Liver (tissue), 9 donors: Measurements from ENCODE around the gene SOX8. TPM values are rescaled to one million over a fixed set of nuclear protein-coding genes. Genes with fewer than 3 reads are reported as not detected.

Experiments
- DNase-seq: peaks from one replicate; pipeline ENCODE4 v3.0.0-alpha.2; 2017; ENCODE audit warnings: low spot score
- H3K27ac ChIP-seq, 2 donors: one replicate each; pipeline ENCODE4 v1.7.0; 2013; ENCODE audit warnings: inconsistent platforms in 2 of 2, low read length in 2 of 2, control low read depth in 1 of 2, low read depth in 1 of 2, mild to moderate bottlenecking in 1 of 2
- H3K27me3 ChIP-seq, 4 donors: one replicate each; pipeline versions ENCODE4 v1.6.1 to v1.7.0; 2013; ENCODE audit warnings: low read length in 3 of 4, inconsistent platforms in 1 of 4, mild to moderate bottlenecking in 1 of 4, moderate library complexity in 1 of 4; ENCODE audit not compliant: control insufficient read depth in 4 of 4, insufficient read depth in 4 of 4
- H3K36me3 ChIP-seq, 4 donors: one replicate each; pipeline versions ENCODE4 v1.6.1 to v1.7.0; 2013; ENCODE audit warnings: low read length in 3 of 4, mild to moderate bottlenecking in 3 of 4, low read depth in 1 of 4, moderate library complexity in 1 of 4; ENCODE audit not compliant: control insufficient read depth in 4 of 4, insufficient read depth in 3 of 4
- H3K4me1 ChIP-seq, 4 donors: one replicate each; pipeline versions ENCODE4 v1.6.1 to v1.7.0; 2013; ENCODE audit warnings: low read length in 3 of 4, mild to moderate bottlenecking in 3 of 4, moderate library complexity in 1 of 4; ENCODE audit not compliant: control insufficient read depth in 4 of 4, insufficient read depth in 4 of 4
- H3K4me3 ChIP-seq, 3 donors: one replicate each; pipeline versions ENCODE4 v1.6.1 to v1.7.0; 2013; ENCODE audit warnings: low read length in 3 of 3, control low read depth in 1 of 3, low read depth in 1 of 3, mild to moderate bottlenecking in 1 of 3
- H3K9ac ChIP-seq, 2 donors: one replicate each; pipeline ENCODE4 v1.7.0; 2013; ENCODE audit warnings: low read length in 2 of 2, mild to moderate bottlenecking in 2 of 2, moderate library complexity in 2 of 2, control low read depth in 1 of 2, low read depth in 1 of 2
- H3K9me3 ChIP-seq, 4 donors: one replicate each; pipeline versions ENCODE4 v1.6.1 to v1.7.0; 2013; ENCODE audit warnings: low read length in 3 of 4; ENCODE audit not compliant: control insufficient read depth in 4 of 4
- EGR1 ChIP-seq, 2 donors: IDR thresholded peaks; 2 replicates each; pipeline ENCODE4 v1.6.1; 2016 to 2018; ENCODE audit warnings: antibody characterized with exemption in 2 of 2, low read depth in 2 of 2
- FOXA1 ChIP-seq: IDR thresholded peaks from 2 replicates; pipeline ENCODE4 v1.6.1; 2016; ENCODE audit warnings: antibody characterized with exemption
- FOXA2 ChIP-seq: IDR thresholded peaks from 2 replicates; pipeline ENCODE4 v1.6.1; 2016; ENCODE audit warnings: antibody characterized with exemption
- HNF4A ChIP-seq, 2 donors: conservative IDR thresholded peaks; 2 replicates each; pipeline ENCODE4 v1.6.1; 2016; ENCODE audit warnings: antibody characterized with exemption in 2 of 2, mild to moderate bottlenecking in 2 of 2
- HNF4G ChIP-seq: IDR thresholded peaks from 2 replicates; pipeline ENCODE4 v1.6.1; 2016; ENCODE audit warnings: antibody characterized with exemption
- JUND ChIP-seq, 2 donors: IDR thresholded peaks; 2 replicates each; pipeline ENCODE4 v1.6.1; 2016; ENCODE audit warnings: antibody characterized with exemption in 2 of 2
- NR2F2 ChIP-seq: IDR thresholded peaks from 2 replicates; pipeline ENCODE4 v1.6.1; 2016; ENCODE audit warnings: antibody characterized with exemption
- RAD21 ChIP-seq, 2 donors: IDR thresholded peaks; 2 replicates each; pipeline ENCODE4 v1.6.1; 2016; ENCODE audit warnings: antibody characterized with exemption in 2 of 2, mild to moderate bottlenecking in 2 of 2
- RXRA ChIP-seq, 2 donors: IDR thresholded peaks; 2 replicates each; pipeline ENCODE4 v1.6.1; 2017 to 2018; ENCODE audit warnings: antibody characterized with exemption in 2 of 2, mild to moderate bottlenecking in 1 of 2
- SP1 ChIP-seq: IDR thresholded peaks from 2 replicates; pipeline ENCODE4 v1.6.1; 2018; ENCODE audit warnings: antibody characterized with exemption, mild to moderate bottlenecking
- TAF1 ChIP-seq: conservative IDR thresholded peaks from 2 replicates; pipeline ENCODE4 v1.6.1; 2016; ENCODE audit warnings: antibody characterized with exemption, mild to moderate bottlenecking
- WGBS: extraction: QIAGEN DNeasy Blood & Tissue Kit; methylation state at CpG from one replicate; pipeline ENCODE4 v1.1.7; 2013; 5-methylcytosine and 5-hydroxymethylcytosine counted together
- polyA plus RNA-seq, 2 donors: library from polyadenylated mRNA; stranded (reverse) in 1 of 2; unstranded in 1 of 2; fragments of 200-250 nt in 1 of 2; fragments of >200 nt in 1 of 2; fragmentation: Nextera tagmentation in 1 of 2; extraction: Ambion mirVana in 1 of 2; gene quantifications; one replicate each; pipeline versions ENCODE4 v1.2.1 to v1.2.3, GENCODE V29; 2013 to 2015
- total RNA-seq, 2 donors: library from RNA; depleted of rRNA; stranded (reverse); fragments of >200 nt; gene quantifications; one replicate each; pipeline ENCODE4 v1.2.3, GENCODE V29; 2014
- TF ChIP-seq, protein P1 (sequence below): IDR thresholded peaks from 2 replicates; pipeline ENCODE4 v1.6.1; 2016; ENCODE audit warnings: antibody characterized with exemption, mild to moderate bottlenecking
- TF ChIP-seq, protein P2 (sequence below): IDR thresholded peaks from 2 replicates; pipeline ENCODE4 v1.6.1; 2016; ENCODE audit warnings: antibody characterized with exemption
- TF ChIP-seq, protein P3 (sequence below): IDR thresholded peaks from 2 replicates; pipeline ENCODE4 v1.6.1; 2016; ENCODE audit warnings: antibody characterized with exemption
- TF ChIP-seq, protein P4 (sequence below): fragments of 150-350 bp; IDR thresholded peaks from 2 replicates; pipeline ENCODE4 v1.5.1; 2017; ENCODE audit warnings: improper control_type of control experiment, low read depth, low read length; ENCODE audit not compliant: missing input control
- donor health status: healthy.
- donor health status: healthy.
- donor health status: healthy.
- donor health status: healthy.
- donor health status: healthy.

SOX8 gene
- total and polyA plus RNA-seq, 4 donors, result 0.05 to 0.33 (median 0.17) TPM; not detected in 1

DNA sequence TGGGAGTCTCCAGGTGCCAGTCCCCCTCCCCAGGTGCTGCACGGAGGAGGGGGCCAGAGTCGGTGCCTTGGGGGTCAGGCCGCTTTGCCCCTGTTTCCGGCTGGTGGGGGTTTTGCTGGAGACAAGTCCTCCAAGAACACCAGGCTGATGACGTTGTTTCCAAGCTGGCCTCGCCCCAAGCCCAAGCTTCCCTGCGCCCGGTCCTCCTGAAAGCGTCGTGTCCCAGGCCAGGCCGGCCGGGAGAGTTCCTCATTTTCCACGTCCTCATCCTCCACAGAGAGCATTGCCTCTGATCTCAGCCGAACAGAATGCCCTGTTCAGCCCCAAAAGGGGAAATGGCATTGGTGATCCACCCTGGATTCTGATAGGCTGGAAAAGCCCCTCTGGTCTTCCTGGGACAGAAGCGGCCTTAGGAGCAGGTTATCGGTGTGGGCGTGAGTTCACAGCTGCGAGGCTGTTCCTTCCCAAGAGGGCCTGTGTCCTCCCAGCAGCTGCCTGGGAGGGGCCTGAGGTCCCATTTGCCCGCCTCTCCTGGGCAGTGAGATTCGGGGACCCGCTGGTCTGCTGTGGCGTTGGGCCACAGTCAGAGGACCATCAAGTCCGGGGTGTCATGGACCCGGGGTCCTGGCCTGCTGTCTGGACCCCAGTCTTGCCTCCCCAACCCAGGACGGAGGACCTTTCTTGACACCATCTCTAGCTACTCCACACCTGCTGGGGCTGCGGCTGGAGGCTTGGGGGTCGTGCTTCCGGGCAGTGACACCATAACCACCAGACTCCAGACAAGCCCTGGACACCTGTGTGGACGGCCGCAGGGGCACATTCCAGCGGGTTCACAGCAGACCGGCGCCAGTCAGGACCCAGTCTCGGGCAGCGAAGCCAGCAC, 7.1 kb downstream of the SOX8 start:
- no peak for DNase-seq
- WGBS, result 74% methylated on average over 35 of the region's 35 CpGs

DNA sequence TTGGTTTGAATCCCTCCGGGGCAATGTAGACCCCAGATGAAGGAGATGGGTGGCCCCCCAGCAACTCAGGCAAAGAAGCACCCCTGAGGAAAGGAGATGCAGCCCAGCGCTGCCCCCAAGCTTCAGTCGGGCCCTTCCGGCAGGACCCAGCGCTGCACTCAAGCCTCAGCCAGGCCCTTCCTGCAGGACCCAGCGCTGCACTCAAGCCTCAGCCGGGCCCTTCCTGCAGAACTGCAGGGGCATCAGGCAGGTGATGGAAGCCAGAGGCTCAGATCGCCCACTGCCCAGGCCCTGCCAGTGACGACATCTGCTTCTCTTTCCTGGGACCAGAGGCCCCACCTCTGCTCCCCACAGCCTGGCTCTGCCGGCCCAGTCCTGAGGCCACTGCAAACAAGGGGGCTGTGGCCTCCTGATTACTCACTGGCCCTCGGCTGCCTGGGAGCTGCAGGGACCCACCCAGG, 7.8 kb downstream of the SOX8 start:
- TF ChIP-seq, protein P1, sequence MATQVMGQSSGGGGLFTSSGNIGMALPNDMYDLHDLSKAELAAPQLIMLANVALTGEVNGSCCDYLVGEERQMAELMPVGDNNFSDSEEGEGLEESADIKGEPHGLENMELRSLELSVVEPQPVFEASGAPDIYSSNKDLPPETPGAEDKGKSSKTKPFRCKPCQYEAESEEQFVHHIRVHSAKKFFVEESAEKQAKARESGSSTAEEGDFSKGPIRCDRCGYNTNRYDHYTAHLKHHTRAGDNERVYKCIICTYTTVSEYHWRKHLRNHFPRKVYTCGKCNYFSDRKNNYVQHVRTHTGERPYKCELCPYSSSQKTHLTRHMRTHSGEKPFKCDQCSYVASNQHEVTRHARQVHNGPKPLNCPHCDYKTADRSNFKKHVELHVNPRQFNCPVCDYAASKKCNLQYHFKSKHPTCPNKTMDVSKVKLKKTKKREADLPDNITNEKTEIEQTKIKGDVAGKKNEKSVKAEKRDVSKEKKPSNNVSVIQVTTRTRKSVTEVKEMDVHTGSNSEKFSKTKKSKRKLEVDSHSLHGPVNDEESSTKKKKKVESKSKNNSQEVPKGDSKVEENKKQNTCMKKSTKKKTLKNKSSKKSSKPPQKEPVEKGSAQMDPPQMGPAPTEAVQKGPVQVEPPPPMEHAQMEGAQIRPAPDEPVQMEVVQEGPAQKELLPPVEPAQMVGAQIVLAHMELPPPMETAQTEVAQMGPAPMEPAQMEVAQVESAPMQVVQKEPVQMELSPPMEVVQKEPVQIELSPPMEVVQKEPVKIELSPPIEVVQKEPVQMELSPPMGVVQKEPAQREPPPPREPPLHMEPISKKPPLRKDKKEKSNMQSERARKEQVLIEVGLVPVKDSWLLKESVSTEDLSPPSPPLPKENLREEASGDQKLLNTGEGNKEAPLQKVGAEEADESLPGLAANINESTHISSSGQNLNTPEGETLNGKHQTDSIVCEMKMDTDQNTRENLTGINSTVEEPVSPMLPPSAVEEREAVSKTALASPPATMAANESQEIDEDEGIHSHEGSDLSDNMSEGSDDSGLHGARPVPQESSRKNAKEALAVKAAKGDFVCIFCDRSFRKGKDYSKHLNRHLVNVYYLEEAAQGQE, result no peak
- TF ChIP-seq JUND (IDR thresholded peaks at IDR 0.05), result no peak
- 75% methylated on average over 11 of the region's 11 CpGs for WGBS
- Histone ChIP-seq H3K27ac (no peak overlapping the region), H3K9ac (no peak overlapping the region), H3K36me3 (no peaks in the 10 kb centered on the region), H3K27me3 (no peaks in the 10 kb centered on the region), H3K4me3 (no peak overlapping the region), H3K9me3 (no peaks in the 10 kb centered on the region), H3K4me1 (no peaks in the 10 kb centered on the region)
- no peak for DNase-seq

More for the DNA sequence above, 7.1 kb downstream of the SOX8 start:
- no peak overlapping the region for H3K4me3 ChIP-seq
- no peak overlapping the region for H3K9ac ChIP-seq
- H3K4me1 ChIP-seq, result no peaks in the 10 kb centered on the region
- H3K9me3 ChIP-seq, result no peaks in the 10 kb centered on the region
- no peak overlapping the region for H3K27ac ChIP-seq
- H3K36me3 ChIP-seq, result no peaks in the 10 kb centered on the region
- TF ChIP-seq RAD21 (IDR thresholded peaks at IDR 0.05), result no peak
- TF ChIP-seq TAF1, result no peak
- no peak for TF ChIP-seq NR2F2
- TF ChIP-seq, protein P2, sequence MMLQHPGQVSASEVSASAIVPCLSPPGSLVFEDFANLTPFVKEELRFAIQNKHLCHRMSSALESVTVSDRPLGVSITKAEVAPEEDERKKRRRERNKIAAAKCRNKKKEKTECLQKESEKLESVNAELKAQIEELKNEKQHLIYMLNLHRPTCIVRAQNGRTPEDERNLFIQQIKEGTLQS, result no peak
- TF ChIP-seq HNF4A (conservative IDR thresholded peaks at IDR 0.05), result no peak
- H3K27me3 ChIP-seq, result peaks cover 0 to 3% (median 0%) of the 10 kb centered on the region in 4 donors

DNA sequence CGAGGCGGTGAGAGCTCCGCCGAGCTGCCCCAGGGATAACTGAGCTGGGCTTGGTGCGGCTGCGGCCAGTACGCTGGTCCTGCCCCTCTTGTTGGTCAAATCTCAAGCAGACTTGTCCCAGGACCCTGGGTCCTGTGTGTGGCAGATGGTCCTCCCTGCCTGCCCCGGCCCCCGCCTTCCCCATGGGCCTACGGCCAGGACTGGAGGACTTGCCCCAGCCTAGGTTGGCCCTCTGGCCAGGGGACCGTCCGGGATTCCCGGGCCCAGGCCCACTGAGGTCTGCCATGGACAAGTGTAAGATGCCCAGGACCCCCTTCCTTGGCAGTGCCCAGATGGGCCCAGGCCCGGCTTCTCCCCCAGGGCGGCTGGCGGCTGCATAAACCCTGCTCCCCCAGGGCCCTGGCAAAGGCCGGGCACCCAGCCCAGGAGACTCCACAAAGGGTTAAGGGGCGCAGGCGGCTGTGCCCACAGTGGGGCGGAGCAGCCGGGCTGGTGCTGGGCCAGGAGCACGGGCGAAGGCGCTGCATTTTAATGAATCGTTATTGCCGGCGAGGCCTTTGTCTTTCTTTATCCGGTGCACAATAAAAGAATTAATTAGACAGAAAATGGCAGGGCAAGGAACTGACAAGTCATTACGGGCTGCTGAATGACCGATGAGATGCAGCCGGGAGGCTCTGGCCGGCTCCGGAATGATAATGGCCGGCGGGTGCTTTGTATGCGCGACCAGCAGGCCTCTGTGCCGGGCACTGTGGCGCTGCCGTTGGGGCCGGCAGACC, 9.1 kb downstream of the SOX8 start:
- 87% methylated on average over 41 of the region's 41 CpGs for WGBS
- no peak overlapping the region for H3K27ac ChIP-seq
- TF ChIP-seq, protein P3, sequence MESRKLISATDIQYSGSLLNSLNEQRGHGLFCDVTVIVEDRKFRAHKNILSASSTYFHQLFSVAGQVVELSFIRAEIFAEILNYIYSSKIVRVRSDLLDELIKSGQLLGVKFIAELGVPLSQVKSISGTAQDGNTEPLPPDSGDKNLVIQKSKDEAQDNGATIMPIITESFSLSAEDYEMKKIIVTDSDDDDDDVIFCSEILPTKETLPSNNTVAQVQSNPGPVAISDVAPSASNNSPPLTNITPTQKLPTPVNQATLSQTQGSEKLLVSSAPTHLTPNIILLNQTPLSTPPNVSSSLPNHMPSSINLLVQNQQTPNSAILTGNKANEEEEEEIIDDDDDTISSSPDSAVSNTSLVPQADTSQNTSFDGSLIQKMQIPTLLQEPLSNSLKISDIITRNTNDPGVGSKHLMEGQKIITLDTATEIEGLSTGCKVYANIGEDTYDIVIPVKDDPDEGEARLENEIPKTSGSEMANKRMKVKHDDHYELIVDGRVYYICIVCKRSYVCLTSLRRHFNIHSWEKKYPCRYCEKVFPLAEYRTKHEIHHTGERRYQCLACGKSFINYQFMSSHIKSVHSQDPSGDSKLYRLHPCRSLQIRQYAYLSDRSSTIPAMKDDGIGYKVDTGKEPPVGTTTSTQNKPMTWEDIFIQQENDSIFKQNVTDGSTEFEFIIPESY, result no peak
- TF ChIP-seq EGR1 (IDR thresholded peaks at IDR 0.05; ENCODE audit: low read depth in 2 of 2), result no peak
- no peak for TF ChIP-seq FOXA1
- no peak for TF ChIP-seq FOXA2
- TF ChIP-seq RAD21 (IDR thresholded peaks at IDR 0.05), result no peak
- no peak for TF ChIP-seq TAF1
- TF ChIP-seq, protein P4, sequence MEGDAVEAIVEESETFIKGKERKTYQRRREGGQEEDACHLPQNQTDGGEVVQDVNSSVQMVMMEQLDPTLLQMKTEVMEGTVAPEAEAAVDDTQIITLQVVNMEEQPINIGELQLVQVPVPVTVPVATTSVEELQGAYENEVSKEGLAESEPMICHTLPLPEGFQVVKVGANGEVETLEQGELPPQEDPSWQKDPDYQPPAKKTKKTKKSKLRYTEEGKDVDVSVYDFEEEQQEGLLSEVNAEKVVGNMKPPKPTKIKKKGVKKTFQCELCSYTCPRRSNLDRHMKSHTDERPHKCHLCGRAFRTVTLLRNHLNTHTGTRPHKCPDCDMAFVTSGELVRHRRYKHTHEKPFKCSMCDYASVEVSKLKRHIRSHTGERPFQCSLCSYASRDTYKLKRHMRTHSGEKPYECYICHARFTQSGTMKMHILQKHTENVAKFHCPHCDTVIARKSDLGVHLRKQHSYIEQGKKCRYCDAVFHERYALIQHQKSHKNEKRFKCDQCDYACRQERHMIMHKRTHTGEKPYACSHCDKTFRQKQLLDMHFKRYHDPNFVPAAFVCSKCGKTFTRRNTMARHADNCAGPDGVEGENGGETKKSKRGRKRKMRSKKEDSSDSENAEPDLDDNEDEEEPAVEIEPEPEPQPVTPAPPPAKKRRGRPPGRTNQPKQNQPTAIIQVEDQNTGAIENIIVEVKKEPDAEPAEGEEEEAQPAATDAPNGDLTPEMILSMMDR, result no peak
- TF ChIP-seq SP1, result no peak
- no peak for TF ChIP-seq RXRA (IDR thresholded peaks at IDR 0.05)
- TF ChIP-seq HNF4G, result no peak
- TF ChIP-seq, protein P2, result no peak
- H3K4me1 ChIP-seq, result no peaks in the 10 kb centered on the region
- no peak overlapping the region for H3K9ac ChIP-seq
- no peaks in the 10 kb centered on the region for H3K27me3 ChIP-seq
- peaks cover 0 to 7% (median 2%) of the 10 kb centered on the region in 4 donors for H3K9me3 ChIP-seq
- no peaks in the 10 kb centered on the region for H3K36me3 ChIP-seq
- no peak overlapping the region for H3K4me3 ChIP-seq
- DNase-seq, result no peak
